Ascending aorta (tissue), 2 donors: ENCODE data around the gene PNMA6E. TPM values are rescaled to one million over a fixed set of nuclear protein-coding genes. Genes with fewer than 3 reads are reported as not detected.

ENCODE experiments used
- DNase-seq, 2 donors: peaks; one replicate each; pipeline ENCODE4 v3.0.0-alpha.2; 2019; ENCODE audit warnings: low spot score in 2 of 2
- H3K27ac ChIP-seq, 2 donors: fragments of 200-600 bp; sonication (generic); one replicate each; pipeline ENCODE4 v1.5.1; 2016 to 2017; ENCODE audit warnings: mild to moderate bottlenecking in 1 of 2
- H3K27me3 ChIP-seq: fragments of 200-600 bp; sonication (generic); one replicate; pipeline ENCODE4 v1.5.1; 2017
- H3K36me3 ChIP-seq, 2 donors: fragments of 200-600 bp; sonication (generic); one replicate each; pipeline ENCODE4 v1.5.1; 2016
- H3K4me1 ChIP-seq, 2 donors: fragments of 200-600 bp; sonication (generic); one replicate each; pipeline ENCODE4 v1.5.1; 2016 to 2017; ENCODE audit warnings: mild to moderate bottlenecking in 1 of 2
- H3K4me3 ChIP-seq, 2 donors: fragments of 200-600 bp; sonication (generic); one replicate each; pipeline ENCODE4 v1.5.1; 2016 to 2017; ENCODE audit warnings: mild to moderate bottlenecking in 1 of 2
- H3K9me3 ChIP-seq, 2 donors: fragments of 200-600 bp; sonication (generic); one replicate each; pipeline ENCODE4 v1.5.1; 2016
- intact Hi-C: fragments of 100-400 bp; cut with DNase I; formaldehyde crosslinking; loops from one replicate; pipeline ENCODE4 v1.15.1; 2023
- total RNA-seq: library from RNA; depleted of rRNA; stranded (reverse); fragments of >200 nt; gene quantifications from one replicate; pipeline ENCODE4 v1.1.0, GENCODE V29; 2016
- TF ChIP-seq, protein P1 (sequence below), 3 experiments: fragments of 200-600 bp in 2 of 3; fragments of 450-650 bp in 1 of 3; sonication (generic) in 2 of 3; IDR thresholded peaks; one replicate each; pipeline ENCODE4 v1.5.1; 2016 to 2019; ENCODE audit warnings: antibody characterized with exemption in 3 of 3, mild to moderate bottlenecking in 1 of 3, moderate library complexity in 1 of 3

The PNMA6E gene
- total RNA-seq: not detected

DNA sequence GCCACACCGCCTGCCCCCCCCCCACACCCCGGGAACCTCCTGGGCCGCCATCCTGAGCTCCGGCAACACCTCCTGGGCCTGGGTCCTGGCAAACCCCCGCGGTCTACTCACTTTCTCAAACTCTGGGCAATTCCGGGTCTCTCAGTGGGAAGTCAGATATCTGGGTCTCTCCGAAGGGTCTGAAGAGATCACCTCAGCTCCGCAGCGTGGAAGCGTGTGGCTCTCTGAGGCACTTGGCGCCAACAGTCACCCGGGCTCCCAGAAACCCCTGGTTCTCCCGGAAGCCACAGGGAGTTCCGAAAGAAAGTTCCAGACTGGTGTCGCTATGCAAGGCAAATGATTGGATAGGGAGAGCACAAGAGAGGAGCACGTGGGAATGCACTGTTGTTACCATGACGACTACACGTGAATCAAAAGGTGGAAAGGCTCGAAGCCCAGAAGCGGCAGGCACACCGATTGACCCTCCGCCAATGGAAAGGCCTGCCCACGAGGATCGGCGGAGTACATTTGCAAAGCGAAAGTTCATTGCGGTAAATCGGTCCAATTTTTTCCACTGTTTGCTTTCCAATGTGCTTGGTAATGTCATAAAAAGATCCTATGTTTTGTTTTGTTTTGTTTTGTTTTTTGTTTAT, at the start of gene PNMA6E:
Gene PNMA6E, minus strand, starts transcription at position 218 of the 632 bp plus-strand sequence. CDS start 2,501 bp downstream, outside the sequence.
- H3K27ac ChIP-seq: no peak within 1 kb of the TSS
- H3K4me1 ChIP-seq: no peaks in the 10 kb centered on the region
- DNase-seq: no peak
- TF ChIP-seq, protein P1, sequence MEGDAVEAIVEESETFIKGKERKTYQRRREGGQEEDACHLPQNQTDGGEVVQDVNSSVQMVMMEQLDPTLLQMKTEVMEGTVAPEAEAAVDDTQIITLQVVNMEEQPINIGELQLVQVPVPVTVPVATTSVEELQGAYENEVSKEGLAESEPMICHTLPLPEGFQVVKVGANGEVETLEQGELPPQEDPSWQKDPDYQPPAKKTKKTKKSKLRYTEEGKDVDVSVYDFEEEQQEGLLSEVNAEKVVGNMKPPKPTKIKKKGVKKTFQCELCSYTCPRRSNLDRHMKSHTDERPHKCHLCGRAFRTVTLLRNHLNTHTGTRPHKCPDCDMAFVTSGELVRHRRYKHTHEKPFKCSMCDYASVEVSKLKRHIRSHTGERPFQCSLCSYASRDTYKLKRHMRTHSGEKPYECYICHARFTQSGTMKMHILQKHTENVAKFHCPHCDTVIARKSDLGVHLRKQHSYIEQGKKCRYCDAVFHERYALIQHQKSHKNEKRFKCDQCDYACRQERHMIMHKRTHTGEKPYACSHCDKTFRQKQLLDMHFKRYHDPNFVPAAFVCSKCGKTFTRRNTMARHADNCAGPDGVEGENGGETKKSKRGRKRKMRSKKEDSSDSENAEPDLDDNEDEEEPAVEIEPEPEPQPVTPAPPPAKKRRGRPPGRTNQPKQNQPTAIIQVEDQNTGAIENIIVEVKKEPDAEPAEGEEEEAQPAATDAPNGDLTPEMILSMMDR (IDR thresholded peaks at IDR 0.05): no peak
- intact Hi-C loops: no loop called here
- H3K4me3 ChIP-seq: no peak within 1 kb of the TSS
- H3K36me3 ChIP-seq: no peaks in the 10 kb centered on the region
- no peaks in the 10 kb centered on the region for H3K9me3 ChIP-seq
- peaks cover 1% of the 10 kb centered on the region for H3K27me3 ChIP-seq

DNA sequence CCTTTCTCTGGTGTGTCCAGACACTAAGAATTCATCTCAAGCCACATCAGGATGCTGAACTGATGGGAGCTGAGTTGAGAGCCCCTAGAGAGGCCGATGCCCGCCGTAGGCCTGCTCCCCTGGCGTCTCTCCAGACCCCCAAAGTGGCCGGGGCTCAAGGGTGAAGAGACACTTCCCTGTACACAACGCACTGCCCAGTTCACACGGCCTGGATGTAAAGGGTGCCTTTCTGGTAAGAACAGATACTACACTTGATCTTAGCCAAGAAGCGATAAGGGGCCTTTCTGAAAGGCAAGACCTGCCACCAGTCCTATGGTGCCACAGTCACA, 49.8 kb upstream of the PNMA6E start:
- intact Hi-C loops: no loop called here
- no peak overlapping the region for H3K4me3 ChIP-seq
- no peaks in the 10 kb centered on the region for H3K9me3 ChIP-seq
- H3K27ac ChIP-seq: no peak overlapping the region
- TF ChIP-seq, protein P1 (IDR thresholded peaks at IDR 0.05): no peak
- H3K36me3 ChIP-seq: peaks cover 8 to 31% of the 10 kb centered on the region in 2 donors
- no peak for DNase-seq
- no peaks in the 10 kb centered on the region for H3K4me1 ChIP-seq
- H3K27me3 ChIP-seq: no peaks in the 10 kb centered on the region

DNA sequence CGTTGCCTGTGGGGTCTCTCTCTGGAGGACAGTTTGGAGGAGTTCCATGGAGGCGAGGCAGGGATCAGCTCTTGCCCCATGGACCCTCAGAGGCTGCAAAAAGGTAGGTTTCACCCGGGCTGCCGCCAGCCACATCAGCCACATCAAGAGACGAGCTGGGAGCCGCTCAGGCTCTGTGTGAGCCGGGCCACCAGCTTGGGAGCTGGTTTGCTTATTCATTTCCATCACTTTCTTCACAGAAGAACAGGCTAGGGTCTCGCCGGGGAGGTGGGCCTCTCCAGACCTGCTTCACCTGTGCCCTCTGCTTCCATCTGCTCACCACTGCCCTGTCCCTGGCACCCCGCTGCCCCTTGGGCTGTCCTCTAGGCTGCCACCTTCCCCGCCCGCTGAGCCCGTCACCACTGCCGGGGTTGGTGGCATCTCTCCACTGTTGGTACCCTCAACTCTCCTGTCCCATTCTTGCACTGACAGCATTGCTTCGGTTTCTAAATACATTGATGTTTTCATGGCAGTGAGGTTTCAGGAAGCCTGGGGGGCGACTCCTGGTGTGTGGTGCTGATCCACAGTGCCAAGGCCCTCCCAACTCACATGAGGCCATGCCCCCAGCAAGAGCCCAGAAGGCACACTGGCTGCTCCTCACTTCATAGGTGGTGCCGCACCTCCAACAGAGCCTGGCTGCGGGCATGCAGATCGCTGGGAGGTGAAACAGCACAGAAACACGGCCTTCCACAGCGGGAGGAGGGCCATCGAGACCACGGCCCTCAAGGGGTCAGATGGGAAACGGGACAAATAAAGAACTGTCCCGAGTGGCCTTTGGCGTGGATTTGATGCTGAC, 49.2 kb upstream of the PNMA6E start:
- no peak for DNase-seq
- TF ChIP-seq, protein P1 (IDR thresholded peaks at IDR 0.05): no peak
- H3K9me3 ChIP-seq: no peaks in the 10 kb centered on the region
- H3K36me3 ChIP-seq: peaks cover 8 to 27% of the 10 kb centered on the region in 2 donors
- no peaks in the 10 kb centered on the region for H3K27me3 ChIP-seq
- no peak overlapping the region for H3K27ac ChIP-seq
- no peak overlapping the region for H3K4me3 ChIP-seq
- H3K4me1 ChIP-seq: no peaks in the 10 kb centered on the region
- intact Hi-C loops: no loop called here

GRCh38 chrX:153449368-153450113, 48.4 kb upstream of the PNMA6E start:
- TF ChIP-seq, protein P1 (IDR thresholded peaks at IDR 0.05): no peak
- intact Hi-C loops: loop anchor here (10.0 kb wide), 1 partner anchor 415 kb away; no protein-coding TSS in a partner anchor

GRCh38 chrX:153448556-153449367, 47.6 kb upstream of the PNMA6E start:
- DNase-seq: no peak
- Histone ChIP-seq H3K4me1 (no peaks in the 10 kb centered on the region), H3K9me3 (no peaks in the 10 kb centered on the region), H3K36me3 (peaks cover 5 to 13% of the 10 kb centered on the region in 2 donors), H3K27ac (no peak overlapping the region), H3K27me3 (no peaks in the 10 kb centered on the region), H3K4me3 (no peak overlapping the region)
- intact Hi-C loops: loop anchor here (10.0 kb wide), 1 partner anchor 414 kb away; no protein-coding TSS in a partner anchor
- TF ChIP-seq, protein P1 (IDR thresholded peaks at IDR 0.05): no peak

More at GRCh38 chrX:153449368-153450113, 48.4 kb upstream of the PNMA6E start:
- H3K9me3 ChIP-seq: no peaks in the 10 kb centered on the region
- peaks cover 5 to 20% of the 10 kb centered on the region in 2 donors for H3K36me3 ChIP-seq
- no peaks in the 10 kb centered on the region for H3K27me3 ChIP-seq
- H3K4me1 ChIP-seq: no peaks in the 10 kb centered on the region
- no peak for DNase-seq
- H3K4me3 ChIP-seq: no peak overlapping the region
- H3K27ac ChIP-seq: no peak overlapping the region
